Common myeloid progenitor, CD34-positive (primary cell): Measurements from ENCODE around the gene RAB3C.

Experiments
- CTCF ChIA-PET: fragments of 350-600 bp; sonication (Branson Sonifier 250); formaldehyde crosslinking; loops from one replicate; lab custom pipeline; 2021; ENCODE audit warnings: antibody characterized with exemption; lab: Charles Lee
- POLR2A ChIA-PET: fragments of 350-600 bp; sonication (Branson Sonifier 250); formaldehyde crosslinking; loops from one replicate; lab custom pipeline; 2021; ENCODE audit warnings: antibody characterized with exemption; lab: Charles Lee
- DNase-seq, 3 donors: peaks; one replicate each; pipeline versions ENCODE4 v3.0.0 to v3.0.0-alpha.2; 2013
- H3K27ac ChIP-seq, 2 experiments: 1 replicate in 1 of 2; 2 replicates in 1 of 2; pipeline ENCODE4 v1.7.0; 2013; ENCODE audit warnings: inconsistent platforms in 2 of 2, low read length in 2 of 2, mild to moderate bottlenecking in 2 of 2, low read depth in 1 of 2, moderate library complexity in 1 of 2; ENCODE audit not compliant: severe bottlenecking in 2 of 2, insufficient read depth in 1 of 2, poor library complexity in 1 of 2
- H3K27me3 ChIP-seq, 5 experiments: replicated peaks in 2 of 5; 1 replicate in 3 of 5; 2 replicates in 2 of 5; pipeline versions ENCODE4 v1.6.1 to v1.7.0; 2013; ENCODE audit warnings: low read length in 4 of 5, mild to moderate bottlenecking in 2 of 5, moderate library complexity in 2 of 5, inconsistent platforms in 1 of 5; ENCODE audit not compliant: insufficient read depth in 5 of 5, control insufficient read depth in 4 of 5
- H3K36me3 ChIP-seq, 4 experiments: 1 replicate in 2 of 4; 2 replicates in 2 of 4; pipeline versions ENCODE4 v1.6.1 to v1.7.0; 2013; ENCODE audit warnings: low read length in 3 of 4, control low read depth in 1 of 4, mild to moderate bottlenecking in 1 of 4; ENCODE audit not compliant: control insufficient read depth in 4 of 4, insufficient read depth in 4 of 4
- H3K4me1 ChIP-seq, 4 experiments: 1 replicate in 3 of 4; 2 replicates in 1 of 4; pipeline versions ENCODE4 v1.6.1 to v1.7.1; 2013; ENCODE audit warnings: low read length in 3 of 4, mild to moderate bottlenecking in 3 of 4, control low read depth in 1 of 4, inconsistent platforms in 1 of 4, moderate library complexity in 1 of 4; ENCODE audit not compliant: control insufficient read depth in 4 of 4, insufficient read depth in 4 of 4; ENCODE audit errors: control extremely low read depth in 1 of 4
- H3K4me3 ChIP-seq, 7 experiments: 1 replicate in 4 of 7; 2 replicates in 3 of 7; pipeline versions ENCODE4 v1.5.1 to v1.7.0; 2013; ENCODE audit warnings: mild to moderate bottlenecking in 7 of 7, low read length in 6 of 7, moderate library complexity in 6 of 7, inconsistent platforms in 2 of 7, low read depth in 2 of 7, control low read depth in 1 of 7; ENCODE audit not compliant: insufficient read depth in 4 of 7, control insufficient read depth in 1 of 7; ENCODE audit errors: extremely low read depth in 1 of 7
- H3K9me3 ChIP-seq, 5 experiments: 1 replicate in 4 of 5; 2 replicates in 1 of 5; pipeline versions ENCODE4 v1.6.1 to v1.7.1; 2013; ENCODE audit warnings: low read length in 4 of 5, mild to moderate bottlenecking in 2 of 5, inconsistent platforms in 1 of 5, low read depth in 1 of 5, moderate library complexity in 1 of 5; ENCODE audit not compliant: control insufficient read depth in 4 of 5, insufficient read depth in 2 of 5; ENCODE audit errors: control extremely low read depth in 1 of 5
- WGBS: methylation state at CpG from one replicate; pipeline ENCODE4 v1.1.5; 2013; ENCODE audit not compliant: insufficient coverage; 5-methylcytosine and 5-hydroxymethylcytosine counted together

RAB3C gene

DNA sequence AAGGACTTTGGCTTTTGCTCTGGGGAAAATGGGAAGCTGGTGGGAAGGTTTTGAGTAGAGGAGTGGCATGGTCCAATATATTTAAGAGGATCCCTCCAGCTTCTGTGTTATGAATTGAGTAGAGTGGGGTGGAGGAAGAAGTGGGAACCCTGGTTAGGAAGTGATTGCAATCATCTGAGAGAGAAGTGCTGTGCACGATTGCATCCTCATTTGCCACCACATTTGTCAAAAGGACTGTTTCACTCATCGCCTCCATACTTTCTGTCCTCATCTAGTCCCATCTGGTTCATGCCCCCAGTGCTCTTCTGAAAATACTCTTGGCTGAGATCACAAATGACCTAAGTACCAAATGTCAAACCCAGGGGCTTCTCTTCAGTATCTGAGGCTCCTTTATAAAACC lies 192.1 kb downstream of the RAB3C start:
- Histone ChIP-seq H3K9me3 (no peaks in the 10 kb centered on the region), H3K36me3 (no peaks in the 10 kb centered on the region), H3K27me3 (no peaks in the 10 kb centered on the region), H3K4me3 (no peak overlapping the region), H3K4me1 (no peaks in the 10 kb centered on the region), H3K27ac (no peak overlapping the region)
- POLR2A ChIA-PET = no interaction called here
- CTCF ChIA-PET = no interaction called here
- no peak for DNase-seq
- no CpG with 5 or more reads among the region's 2 CpGs for WGBS

DNA sequence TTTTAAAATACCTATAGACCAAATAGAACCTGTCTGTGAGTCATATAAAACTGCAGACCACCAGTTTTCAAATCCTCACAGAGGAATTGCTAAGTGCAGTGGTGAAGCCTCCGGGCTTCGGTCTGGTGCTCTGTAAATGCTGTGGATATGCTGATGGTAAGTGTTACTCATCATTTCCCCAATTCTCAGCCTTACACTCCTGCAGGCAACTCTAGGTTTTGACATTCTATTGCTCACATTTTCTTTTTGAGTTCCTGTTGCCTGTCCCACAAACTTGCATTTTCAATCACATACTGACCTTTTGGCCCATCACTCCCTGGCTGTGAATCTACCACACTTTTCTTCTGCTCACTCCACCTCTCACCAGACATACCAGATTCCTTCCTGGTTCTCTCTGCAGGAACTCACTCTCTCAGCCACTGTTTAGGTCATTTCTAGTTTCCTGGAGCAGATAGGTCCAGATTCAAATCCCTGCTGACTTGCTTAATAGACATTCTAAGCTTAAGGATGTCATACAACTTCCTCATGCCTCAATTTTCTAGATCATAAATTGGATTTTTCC lies 192.9 kb downstream of the RAB3C start:
- Histone ChIP-seq H3K4me3 (no peak overlapping the region), H3K4me1 (no peaks in the 10 kb centered on the region), H3K36me3 (no peaks in the 10 kb centered on the region), H3K9me3 (no peaks in the 10 kb centered on the region), H3K27ac (no peak overlapping the region), H3K27me3 (no peaks in the 10 kb centered on the region)
- peak in 1 of 3 donors; percentile 13 for DNase-seq
- POLR2A ChIA-PET = no interaction called here
- no CpG with 5 or more reads among the region's 2 CpGs for WGBS
- CTCF ChIA-PET = no interaction called here

DNA sequence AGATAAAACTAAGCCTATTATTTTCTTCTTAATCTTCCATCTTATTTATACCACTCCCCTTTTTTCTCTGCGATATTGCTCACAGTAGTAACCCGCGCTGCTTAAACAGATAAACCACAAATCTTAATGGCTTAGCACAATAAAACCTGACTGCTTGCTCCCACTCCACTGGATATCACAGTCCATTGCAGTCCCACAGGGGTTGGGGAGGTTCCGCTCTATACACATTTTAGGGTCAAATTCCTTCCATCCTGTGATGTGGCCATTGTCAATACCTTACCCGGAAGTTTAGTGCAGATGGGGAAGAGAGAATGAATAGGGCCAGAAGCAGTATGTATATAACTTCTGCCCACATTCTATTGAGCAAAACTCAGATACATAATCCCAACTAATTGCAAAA lies 193.7 kb downstream of the RAB3C start:
- ChIA-PET POLR2A (no interaction called here), CTCF (no interaction called here)
- H3K36me3 ChIP-seq = no peaks in the 10 kb centered on the region
- no peaks in the 10 kb centered on the region for H3K27me3 ChIP-seq
- no peak overlapping the region for H3K4me3 ChIP-seq
- DNase-seq = no peak
- H3K4me1 ChIP-seq = no peaks in the 10 kb centered on the region
- WGBS = 100% methylated on average over 4 of the region's 5 CpGs
- H3K27ac ChIP-seq = no peak overlapping the region
- H3K9me3 ChIP-seq = no peaks in the 10 kb centered on the region

DNA sequence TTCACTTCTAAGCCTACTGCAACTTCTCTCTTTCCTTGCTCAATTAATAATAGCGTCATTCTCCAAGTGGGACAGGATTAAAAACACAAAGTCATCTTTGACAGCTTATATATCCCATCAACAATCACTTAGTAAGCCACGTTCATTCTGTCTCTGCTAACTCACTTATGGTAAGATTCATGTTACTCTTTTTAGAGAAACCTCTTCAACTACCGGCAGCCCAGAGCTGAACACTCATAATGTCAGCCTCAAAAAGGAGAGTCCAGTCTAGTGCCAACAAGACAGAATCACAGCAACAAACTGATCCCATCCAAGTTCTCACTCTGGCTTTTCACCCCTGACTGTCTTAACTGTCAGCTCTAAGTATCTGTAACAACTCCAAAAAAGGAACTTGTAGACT lies 196.0 kb downstream of the RAB3C start:
- H3K27me3 ChIP-seq = no peaks in the 10 kb centered on the region
- no peaks in the 10 kb centered on the region for H3K36me3 ChIP-seq
- POLR2A ChIA-PET = no interaction called here
- H3K9me3 ChIP-seq = no peaks in the 10 kb centered on the region
- WGBS = 100% methylated on average over 3 of the region's 3 CpGs
- no peaks in the 10 kb centered on the region for H3K4me1 ChIP-seq
- CTCF ChIA-PET = no interaction called here
- DNase-seq = no peak
- no peak overlapping the region for H3K4me3 ChIP-seq
- H3K27ac ChIP-seq = no peak overlapping the region

DNA sequence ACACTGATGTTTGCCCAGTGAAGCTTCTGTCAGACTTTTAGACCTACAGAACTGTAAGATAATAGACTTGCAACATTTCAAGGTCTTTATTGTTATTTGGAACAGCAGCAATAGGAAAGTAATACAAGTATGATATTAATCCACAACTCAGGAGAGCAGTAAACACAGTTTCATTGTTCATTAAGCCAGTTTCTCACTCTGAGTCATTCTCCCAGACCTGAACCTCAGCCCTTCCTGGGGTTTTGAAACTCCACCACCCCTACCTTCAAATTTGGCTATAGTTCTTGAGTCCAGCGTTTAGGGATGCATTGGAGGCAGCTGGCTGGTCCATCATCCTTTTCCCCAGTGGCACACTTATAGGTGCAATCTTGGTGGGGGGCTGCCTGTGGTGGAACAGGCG lies 203.2 kb downstream of the RAB3C start:
- WGBS = 82% methylated on average over 2 of the region's 2 CpGs
- CTCF ChIA-PET = interaction anchor here (1.0 to 1.4 kb wide), 4 partner anchors 10 to 308 kb away, joined by 3 to 5 read pairs (median 4); no protein-coding TSS in a partner anchor
- no peaks in the 10 kb centered on the region for H3K36me3 ChIP-seq

DNA sequence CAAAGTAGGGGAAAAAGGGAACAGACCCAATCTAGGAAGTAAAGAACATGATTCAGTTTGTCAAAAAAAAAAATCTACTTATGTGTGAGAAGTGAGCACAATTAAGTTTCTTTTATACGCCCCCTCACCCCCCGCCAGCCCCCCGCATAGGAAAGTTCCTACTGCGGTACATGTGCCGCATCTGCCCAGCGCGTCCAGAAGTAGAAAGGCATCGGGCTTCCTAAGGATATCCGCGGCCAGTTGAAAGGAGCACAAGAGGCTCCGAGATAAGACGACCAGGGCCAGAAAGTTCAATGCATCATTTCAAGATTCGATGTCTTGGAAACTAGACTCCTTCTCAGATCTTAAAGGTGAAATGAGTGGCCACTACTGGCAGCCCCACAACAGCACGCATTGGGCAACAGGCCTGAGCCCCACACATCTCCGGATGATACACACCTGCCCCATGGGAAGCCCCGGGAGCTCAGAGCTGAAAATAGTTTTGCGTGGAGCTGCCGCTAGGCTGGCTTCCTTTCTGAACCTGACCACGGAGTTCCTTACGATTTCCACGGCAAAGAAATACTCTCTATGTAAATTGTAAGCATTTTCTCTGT lies 203.9 kb downstream of the RAB3C start:
- POLR2A ChIA-PET = no interaction called here
- CTCF ChIA-PET = interaction anchor here (0.8 to 1.4 kb wide), 5 partner anchors 9 to 309 kb away, joined by 3 to 5 read pairs (median 3); no protein-coding TSS in a partner anchor
- DNase-seq = peak; percentile 20 to 63 (median 36)

More for the DNA sequence above, 203.2 kb downstream of the RAB3C start:
- peaks cover 0 to 3% (median 0%) of the 10 kb centered on the region in 5 experiments for H3K9me3 ChIP-seq
- POLR2A ChIA-PET = no interaction called here
- DNase-seq = no peak
- H3K4me3 ChIP-seq = peak overlapping the region in 2 of 7 experiments; percentile 20 to 42
- no peaks in the 10 kb centered on the region for H3K27me3 ChIP-seq
- H3K4me1 ChIP-seq = peaks cover 0 to 6% (median 3%) of the 10 kb centered on the region in 4 experiments
- no peak overlapping the region for H3K27ac ChIP-seq

DNA sequence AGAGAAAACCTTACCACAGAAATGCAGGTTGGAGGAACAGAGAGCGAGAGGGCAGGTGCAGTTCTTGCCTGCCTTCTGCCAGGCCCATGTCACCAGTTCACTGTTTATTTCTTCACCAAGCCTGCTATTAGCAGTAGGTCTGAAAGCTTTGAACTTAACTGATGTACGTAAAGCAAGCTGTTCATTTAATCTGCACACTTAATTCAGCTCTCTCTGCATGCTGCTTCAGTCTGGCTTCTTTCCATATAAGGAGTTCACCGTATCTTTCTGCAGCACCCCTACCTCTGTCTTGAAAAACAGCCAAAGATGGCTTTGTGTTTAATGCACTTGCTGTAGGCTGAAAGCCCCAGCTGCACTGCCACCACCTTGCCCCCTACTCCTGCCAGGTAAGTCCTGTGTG lies 205.1 kb downstream of the RAB3C start:
- H3K36me3 ChIP-seq = no peaks in the 10 kb centered on the region
- H3K27me3 ChIP-seq = no peaks in the 10 kb centered on the region
- no peak overlapping the region for H3K4me3 ChIP-seq
- DNase-seq = peak in 2 of 3 donors; percentile 5 to 22
- ChIA-PET POLR2A (no interaction called here), CTCF (no interaction called here)
- peaks cover 0 to 3% (median 0%) of the 10 kb centered on the region in 5 experiments for H3K9me3 ChIP-seq
- WGBS = 58% methylated on average over 3 of the region's 3 CpGs
- no peak overlapping the region for H3K27ac ChIP-seq
- H3K4me1 ChIP-seq = peaks cover 0 to 6% (median 3%) of the 10 kb centered on the region in 4 experiments

More for the DNA sequence above, 203.9 kb downstream of the RAB3C start:
- Histone ChIP-seq H3K4me3 (peak overlapping the region in 3 of 7 experiments; percentile 20 to 42 (median 39)), H3K27me3 (no peaks in the 10 kb centered on the region), H3K9me3 (peaks cover 0 to 3% (median 0%) of the 10 kb centered on the region in 5 experiments), H3K4me1 (peaks cover 0 to 6% (median 3%) of the 10 kb centered on the region in 4 experiments), H3K36me3 (no peaks in the 10 kb centered on the region), H3K27ac (no peak overlapping the region)
- 62% methylated on average over 20 of the region's 21 CpGs for WGBS
